Stimulated activated CD4-positive, alpha-beta T cell treated with anti-CD3 and anti-CD28 coated beads, Interleukin-12 subunit alpha, Interleukin-12 subunit beta, amount 100 ng/mL, for 48 hours (primary cell): ENCODE data around the gene ZG16.
"Not testable (repeated sequence)": the region's sequence is repeated elsewhere in the genome, so short reads cannot be mapped to it uniquely, and the experiment has no call there.

Experiments
- DNase-seq, 3 donors: peaks; one replicate each; pipeline ENCODE4 v3.0.0-alpha.2; 2020; ENCODE audit warnings: low read depth in 2 of 3, low spot score in 1 of 3

ZG16 gene

GRCh38 chr16:29747947-29748759, 29.9 kb upstream of the ZG16 start:
- DNase-seq, result no peak

- DNase-seq, result not testable (repeated sequence)
Observed at GRCh38 chr16:29748760-29749149, 29.3 kb upstream of the ZG16 start.

GRCh38 chr16:29753516-29753915, 24.5 kb upstream of the ZG16 start:
- no peak for DNase-seq

GRCh38 chr16:29756654-29757053, 21.4 kb upstream of the ZG16 start:
- DNase-seq, result no peak

DNA sequence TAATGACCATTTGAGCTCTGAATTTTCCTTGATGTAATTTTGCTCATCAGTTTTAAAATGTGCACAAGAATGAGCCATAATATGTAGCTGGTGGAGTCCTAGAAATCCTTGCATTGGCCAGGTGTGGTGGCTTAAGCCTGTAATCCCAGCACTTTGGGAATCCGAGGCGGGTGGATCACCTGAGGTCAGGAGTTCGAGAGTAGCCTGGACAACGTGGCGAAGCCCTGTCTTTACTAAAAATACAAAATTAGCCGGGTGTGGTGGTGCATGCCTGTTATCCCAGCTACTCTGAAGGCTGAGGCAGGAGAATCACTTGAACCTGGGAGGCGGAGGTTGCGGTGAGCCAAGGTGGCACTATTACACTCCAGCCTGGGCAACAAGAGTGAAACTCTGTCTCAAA, 21.0 kb upstream of the ZG16 start:
- not testable (repeated sequence) for DNase-seq

DNA sequence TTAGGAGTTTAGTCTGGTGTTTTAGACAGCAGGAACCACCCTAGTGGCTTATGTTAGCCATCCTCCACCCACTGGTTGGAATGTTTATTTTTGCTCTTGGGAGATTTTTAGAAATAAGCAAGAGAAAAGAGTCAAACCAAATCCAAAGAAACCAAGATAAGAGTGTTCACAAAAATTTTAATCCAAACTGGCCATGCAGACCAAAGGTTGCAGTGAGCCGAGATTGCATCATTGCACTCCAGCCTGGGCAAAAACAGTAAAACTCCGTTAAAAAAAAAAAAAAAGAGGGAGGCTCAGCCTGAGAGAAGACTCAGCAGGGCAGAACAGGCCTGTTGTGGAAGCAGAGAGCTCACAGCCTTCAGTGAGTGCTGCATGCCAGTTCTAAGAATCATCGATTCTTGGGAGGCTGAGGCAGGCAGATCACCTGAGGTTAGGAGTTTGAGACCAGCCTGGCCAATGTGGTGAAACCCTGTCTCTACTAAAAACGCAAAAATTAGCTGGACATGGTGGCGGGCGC, 20.0 kb upstream of the ZG16 start:
- no peak for DNase-seq

DNA sequence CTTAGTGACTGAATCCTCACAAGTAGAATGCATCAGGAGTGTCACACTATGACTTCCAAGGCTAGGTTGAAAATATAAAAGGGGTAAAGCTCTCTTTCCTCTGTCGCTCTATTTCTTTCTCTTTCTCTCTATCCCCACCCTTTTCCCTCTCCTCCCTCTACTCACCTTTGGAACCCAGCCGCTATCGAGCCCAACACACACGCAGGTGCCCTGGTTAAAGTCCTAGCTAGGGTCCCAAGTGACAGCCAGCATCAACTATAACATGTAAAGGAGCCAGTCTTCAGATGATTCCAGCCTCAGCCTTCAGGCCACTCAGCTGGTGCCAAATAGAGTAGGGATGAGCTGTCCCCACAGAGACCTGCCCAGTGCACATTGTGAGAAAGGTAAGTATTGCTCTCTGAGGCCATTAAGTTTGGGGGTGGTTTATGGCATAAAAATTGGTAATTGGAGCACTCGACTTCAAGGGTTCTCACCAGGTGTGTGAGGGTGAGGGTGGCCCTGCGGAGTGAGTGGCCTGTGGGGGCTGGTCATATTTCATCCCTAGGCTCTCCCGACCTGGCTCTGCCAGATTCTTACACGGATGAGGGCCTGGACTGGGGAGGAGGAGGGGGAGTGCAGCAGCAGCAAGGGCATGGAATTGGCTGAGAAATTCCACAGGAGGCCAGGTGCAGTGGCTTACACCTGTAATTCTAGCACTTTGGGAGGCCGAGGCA, 17.3 kb upstream of the ZG16 start:
- DNase-seq, result no peak

DNA sequence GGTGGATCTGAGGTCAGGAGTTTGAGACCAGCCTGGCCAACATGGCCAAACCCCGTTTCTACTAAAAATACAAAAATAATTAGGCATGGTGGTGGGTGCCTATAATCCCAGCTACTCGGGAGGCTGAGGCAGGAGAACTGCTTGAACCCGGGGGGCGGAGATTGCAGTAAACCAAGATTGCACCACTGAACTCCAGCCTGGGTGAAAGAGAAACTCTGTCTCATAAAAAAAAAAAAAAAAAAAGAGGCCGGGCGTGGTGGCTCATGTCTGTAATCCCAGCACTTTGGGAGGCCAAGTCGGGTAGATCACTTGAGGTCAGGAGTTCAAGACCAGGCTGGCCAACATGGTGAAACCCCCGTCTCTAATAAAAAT, 16.8 kb upstream of the ZG16 start:
- not testable (repeated sequence) for DNase-seq

- DNase-seq, result no peak
Observed at GRCh38 chr16:29761882-29762281, 16.2 kb upstream of the ZG16 start.

GRCh38 chr16:29763326-29763725, 14.7 kb upstream of the ZG16 start:
- no peak for DNase-seq

DNA sequence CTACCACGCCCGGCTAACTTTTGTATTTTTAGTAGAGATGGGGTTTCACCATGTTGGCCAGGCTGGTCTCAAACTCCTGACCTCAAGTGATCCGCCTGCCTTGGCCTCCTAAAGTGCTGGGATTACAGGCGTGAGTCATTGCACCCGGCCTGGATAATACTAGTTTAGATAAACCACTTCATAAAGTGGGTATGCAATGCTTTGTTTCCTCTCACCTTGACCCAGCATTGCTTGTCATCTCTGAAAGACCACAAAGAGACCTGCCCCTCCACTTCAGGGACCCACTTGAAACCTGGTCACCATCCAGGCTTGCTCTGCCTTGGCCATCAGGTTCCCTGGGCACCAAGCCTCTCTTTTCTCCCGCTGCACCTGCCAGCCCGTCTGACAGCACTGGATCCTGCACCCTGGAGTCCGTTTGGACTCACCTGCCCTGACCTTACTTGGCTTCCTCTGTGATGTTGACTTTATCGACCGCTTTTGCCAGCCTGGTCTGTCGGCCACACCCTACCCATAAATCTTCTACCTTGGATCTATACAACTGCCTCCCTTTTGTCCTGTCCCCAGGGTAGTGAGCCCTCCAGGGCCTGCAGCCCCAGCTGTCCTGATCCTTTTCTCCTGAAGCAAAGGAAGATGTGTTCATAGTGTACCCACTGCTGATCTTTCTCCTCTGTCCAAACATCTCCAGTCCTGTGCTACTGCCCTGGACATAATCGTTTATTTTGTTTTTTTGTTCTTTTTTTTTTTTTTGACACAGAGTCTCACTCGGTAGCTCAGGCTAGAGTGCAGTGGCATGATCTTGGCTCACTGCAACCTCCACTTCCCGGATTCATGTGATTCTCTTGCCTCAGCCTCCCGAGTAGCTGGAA, 12.7 kb upstream of the ZG16 start:
- no peak for DNase-seq

DNA sequence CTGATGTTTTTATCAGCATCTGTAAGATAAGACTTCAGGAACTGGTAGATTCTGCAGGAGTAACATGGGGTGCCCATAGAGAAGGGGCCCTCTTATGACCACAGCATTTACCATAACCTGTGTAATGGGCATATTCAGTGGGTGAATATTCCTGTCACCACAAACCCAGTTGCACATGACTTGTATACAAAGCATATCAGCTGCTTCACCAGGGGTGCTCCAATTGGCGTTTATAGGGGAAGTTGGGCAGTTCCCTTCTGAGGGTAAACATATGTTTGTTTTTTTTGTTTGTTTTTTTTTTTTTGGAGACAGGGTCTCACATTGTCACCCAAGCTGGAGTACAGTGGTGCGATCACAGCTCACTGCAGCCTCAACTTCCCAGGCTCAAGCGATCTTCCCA, 11.5 kb upstream of the ZG16 start:
- no peak for DNase-seq

GRCh38 chr16:29767062-29767461, 11.0 kb upstream of the ZG16 start:
- DNase-seq, result no peak

- DNase-seq, result no peak
Observed at GRCh38 chr16:29769507-29769906, 8.5 kb upstream of the ZG16 start.

DNA sequence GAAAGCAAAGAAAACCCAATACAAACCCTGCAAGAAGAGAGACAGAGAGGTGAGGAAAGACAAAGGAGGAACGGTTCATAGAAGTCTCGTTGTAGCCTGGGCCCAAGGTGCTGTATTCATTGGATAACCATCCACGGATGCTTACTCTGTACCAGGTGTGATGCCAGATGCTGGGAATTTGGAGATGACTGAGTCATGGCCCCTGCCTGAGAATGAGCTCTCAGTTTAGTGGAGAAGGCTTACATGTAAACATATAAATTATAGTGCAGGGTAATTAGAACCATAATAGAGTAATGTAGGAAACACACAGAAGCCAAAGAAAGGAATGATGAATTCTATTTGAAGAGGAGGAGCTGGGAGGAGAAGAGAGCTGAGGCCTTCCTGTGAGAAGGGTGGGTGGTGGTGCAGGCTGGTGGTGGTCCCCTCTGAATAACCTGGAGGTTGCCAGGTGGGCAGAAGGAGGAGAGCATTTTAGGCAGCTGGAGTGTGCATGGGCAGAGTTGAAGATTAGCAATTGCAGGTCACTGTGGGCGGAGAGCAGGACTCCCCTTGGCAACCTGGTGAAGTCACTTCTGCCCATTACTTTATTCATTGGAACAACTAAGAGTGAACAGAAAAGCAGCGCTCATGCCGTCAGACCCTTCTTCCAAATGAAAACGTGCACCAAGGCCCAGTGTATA, 7.7 kb upstream of the ZG16 start:
- no peak for DNase-seq

DNA sequence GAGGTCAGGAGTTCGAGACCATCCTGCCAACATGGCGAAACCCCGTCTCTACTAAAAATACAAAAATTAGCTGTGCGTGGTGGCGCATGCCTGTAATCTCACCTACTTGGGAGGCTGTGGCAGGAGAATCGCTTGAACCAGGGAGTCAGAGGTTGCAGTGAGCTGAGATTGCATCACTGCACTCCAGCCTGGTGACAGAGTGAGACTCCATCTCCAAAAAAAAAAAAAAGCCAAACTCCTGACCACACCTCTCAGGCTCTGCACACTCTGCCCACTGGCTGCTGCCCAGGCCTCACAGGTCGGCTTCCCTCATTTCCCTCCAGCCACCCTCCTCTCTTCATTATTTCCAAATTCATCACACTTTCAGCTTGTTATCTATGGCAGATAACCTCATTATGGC, 5.7 kb upstream of the ZG16 start:
- not testable (repeated sequence) for DNase-seq

DNA sequence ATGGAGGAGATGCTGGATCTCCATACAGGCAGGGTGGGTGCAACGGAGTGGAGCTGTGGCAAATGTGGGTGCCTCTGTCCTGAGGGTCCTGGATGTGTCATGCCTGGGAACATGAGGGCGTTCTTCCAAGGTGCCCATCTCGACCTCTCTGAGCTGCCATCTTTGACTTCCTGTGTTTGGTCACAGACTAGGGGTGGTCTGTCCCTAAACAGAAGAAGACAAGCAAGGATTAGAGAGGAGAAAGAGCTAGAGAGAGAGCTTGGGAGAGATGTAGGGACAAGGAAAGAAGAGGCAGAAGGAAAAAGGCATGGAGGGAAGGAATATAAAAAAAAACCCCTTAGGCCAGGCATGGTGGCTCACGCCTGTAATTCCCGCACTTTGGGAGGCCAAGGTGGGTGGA, 3.3 kb upstream of the ZG16 start:
- no peak for DNase-seq

DNA sequence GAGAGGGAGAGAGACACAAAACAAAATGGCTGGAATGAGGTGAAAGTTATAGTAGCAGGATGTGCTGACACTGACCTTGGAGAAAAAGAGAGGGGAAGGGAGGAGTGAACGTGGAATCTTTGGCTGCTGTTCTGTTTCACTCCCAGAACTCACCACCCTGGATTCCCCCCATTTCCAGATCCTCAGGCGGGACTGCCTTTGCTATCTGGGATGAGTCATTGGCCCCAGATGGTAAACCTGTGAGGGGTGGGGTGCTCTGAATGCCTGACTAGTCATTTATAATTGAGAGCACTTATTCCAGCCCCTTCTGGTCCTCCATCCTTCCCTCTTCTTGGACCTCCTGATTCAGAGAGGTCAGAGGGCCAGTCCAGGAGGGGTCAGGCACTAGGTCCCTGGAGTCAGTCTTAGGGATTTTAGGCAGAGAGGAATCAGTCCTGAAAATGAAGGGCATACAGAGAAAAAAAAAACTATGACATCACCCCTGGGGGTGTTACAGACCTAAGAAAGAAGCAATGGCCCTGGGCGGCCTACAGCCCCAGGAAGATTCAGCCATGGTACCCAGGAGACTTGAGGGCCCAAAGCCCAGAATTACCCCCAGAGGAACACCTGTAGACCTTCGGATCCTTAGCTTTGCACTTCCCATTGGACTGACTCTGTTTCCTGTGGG, 2.2 kb upstream of the ZG16 start:
- DNase-seq, result no peak

GRCh38 chr16:29779474-29779873, 1.4 kb downstream of the ZG16 start:
- DNase-seq, result no peak
